DMS 273 treated with DMSO at 0.1 percent for 48 hours (cell line): ENCODE results near the gene ADIPOR1.
"Not testable (repeated sequence)": the region's sequence is repeated elsewhere in the genome, so short reads cannot be mapped to it uniquely, and the experiment has no call there.

ENCODE experiments used
- DNase-seq: peaks from one replicate; lab custom pipeline; 2025; lab: John Stamatoyannopoulos, UW

ADIPOR1 gene

GRCh38 chr1:202938287-202938925 is 19.7 kb downstream of the ADIPOR1 start:
- DNase-seq = no peak

GRCh38 chr1:202936409-202936808 is 21.7 kb downstream of the ADIPOR1 start:
- DNase-seq = not testable (repeated sequence)

- no peak for DNase-seq
Measured at GRCh38 chr1:202935844-202936243, 22.3 kb downstream of the ADIPOR1 start.

GRCh38 chr1:202934755-202935154 is 23.4 kb downstream of the ADIPOR1 start:
- DNase-seq = no peak

GRCh38 chr1:202932476-202932875 is 25.6 kb downstream of the ADIPOR1 start:
- no peak for DNase-seq

GRCh38 chr1:202926581-202927491 is 31.3 kb downstream of the ADIPOR1 start, which contains the start of gene KLHL12:
TSS of gene KLHL12 (minus strand) at chr1:202927234. CDS start at chr1:202925162, 2,072 bp downstream.
- peak; percentile 93 for DNase-seq

GRCh38 chr1:202923533-202923932 is 34.6 kb downstream of the ADIPOR1 start:
- DNase-seq = no peak

- DNase-seq = no peak
Measured at GRCh38 chr1:202919615-202920014, 38.5 kb downstream of the ADIPOR1 start.

- no peak for DNase-seq
Measured at GRCh38 chr1:202915146-202915545, 43.0 kb downstream of the ADIPOR1 start.

GRCh38 chr1:202912476-202912875 is 45.6 kb downstream of the ADIPOR1 start:
- not testable (repeated sequence) for DNase-seq

GRCh38 chr1:202909494-202909893 is 48.6 kb downstream of the ADIPOR1 start:
- DNase-seq = no peak

GRCh38 chr1:202908998-202909397 is 49.1 kb downstream of the ADIPOR1 start:
- no peak for DNase-seq

- no peak for DNase-seq
Measured at GRCh38 chr1:202905331-202905730, 52.8 kb downstream of the ADIPOR1 start.

GRCh38 chr1:202903808-202904207 is 54.3 kb downstream of the ADIPOR1 start:
- not testable (repeated sequence) for DNase-seq

GRCh38 chr1:202901555-202901954 is 56.6 kb downstream of the ADIPOR1 start:
- no peak for DNase-seq

GRCh38 chr1:202892501-202892900 is 65.6 kb downstream of the ADIPOR1 start:
- DNase-seq = no peak
